GM12872 (cell line): Measurements from ENCODE around the gene LRCH1.

Source experiments
- TF ChIP-seq, protein P1 (sequence below): IDR thresholded peaks from 3 replicates; pipeline ENCODE4 v1.5.1; 2011; ENCODE audit warnings: low read depth, mild to moderate bottlenecking, low read length, moderate library complexity; ENCODE audit not compliant: insufficient read depth

The LRCH1 gene

GRCh38 chr13:46562152-46562551 is 9.2 kb downstream of the LRCH1 start:
- TF ChIP-seq, protein P1, sequence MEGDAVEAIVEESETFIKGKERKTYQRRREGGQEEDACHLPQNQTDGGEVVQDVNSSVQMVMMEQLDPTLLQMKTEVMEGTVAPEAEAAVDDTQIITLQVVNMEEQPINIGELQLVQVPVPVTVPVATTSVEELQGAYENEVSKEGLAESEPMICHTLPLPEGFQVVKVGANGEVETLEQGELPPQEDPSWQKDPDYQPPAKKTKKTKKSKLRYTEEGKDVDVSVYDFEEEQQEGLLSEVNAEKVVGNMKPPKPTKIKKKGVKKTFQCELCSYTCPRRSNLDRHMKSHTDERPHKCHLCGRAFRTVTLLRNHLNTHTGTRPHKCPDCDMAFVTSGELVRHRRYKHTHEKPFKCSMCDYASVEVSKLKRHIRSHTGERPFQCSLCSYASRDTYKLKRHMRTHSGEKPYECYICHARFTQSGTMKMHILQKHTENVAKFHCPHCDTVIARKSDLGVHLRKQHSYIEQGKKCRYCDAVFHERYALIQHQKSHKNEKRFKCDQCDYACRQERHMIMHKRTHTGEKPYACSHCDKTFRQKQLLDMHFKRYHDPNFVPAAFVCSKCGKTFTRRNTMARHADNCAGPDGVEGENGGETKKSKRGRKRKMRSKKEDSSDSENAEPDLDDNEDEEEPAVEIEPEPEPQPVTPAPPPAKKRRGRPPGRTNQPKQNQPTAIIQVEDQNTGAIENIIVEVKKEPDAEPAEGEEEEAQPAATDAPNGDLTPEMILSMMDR, result no peak

GRCh38 chr13:46562581-46562980 is 9.6 kb downstream of the LRCH1 start:
- TF ChIP-seq, protein P1, result no peak

DNA sequence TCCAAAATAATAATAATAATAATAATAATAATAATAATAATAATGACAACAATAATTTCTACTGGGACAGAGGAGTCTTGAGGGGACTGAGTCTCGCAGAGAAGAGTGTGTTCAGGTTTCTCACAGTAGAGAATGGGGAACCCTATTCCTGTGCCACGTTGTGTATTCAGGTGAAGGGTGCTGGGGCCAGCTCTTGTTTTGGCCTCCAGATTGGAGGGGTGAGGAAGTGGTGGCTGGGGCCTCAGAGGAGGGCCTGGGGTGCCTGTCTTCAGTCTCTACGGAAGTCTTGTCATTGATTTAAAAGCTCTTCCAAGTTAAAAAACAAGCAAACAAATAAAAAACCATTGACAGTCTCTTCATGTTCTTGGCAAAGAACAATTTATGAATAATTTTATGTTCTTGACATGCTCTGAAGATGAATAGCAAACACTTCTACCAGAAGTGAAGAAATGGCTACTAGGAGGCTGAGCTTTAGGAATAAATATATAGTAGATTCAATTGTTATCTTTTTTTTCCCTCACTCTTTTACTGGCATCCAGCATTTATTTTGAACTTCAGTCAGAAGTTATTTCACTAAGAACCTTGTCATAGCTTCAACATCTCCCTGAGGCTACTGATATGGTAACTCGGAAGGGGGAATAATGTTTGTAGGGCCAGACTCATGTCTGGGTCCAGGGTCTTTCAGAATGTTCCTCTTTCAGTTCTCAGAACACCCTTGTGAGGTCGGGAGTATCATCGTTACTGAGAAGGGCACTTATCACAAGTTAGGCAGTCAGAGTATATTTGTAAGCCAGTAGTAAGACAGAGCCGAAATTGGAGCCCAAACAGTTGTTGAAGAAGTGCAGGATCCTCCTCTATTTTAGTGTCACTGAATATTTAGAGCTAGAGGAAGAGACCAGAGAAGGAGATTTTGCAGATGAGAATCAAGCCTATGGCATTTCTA is 13.1 kb downstream of the LRCH1 start:
- TF ChIP-seq, protein P1, result no peak

- TF ChIP-seq, protein P1, result no peak
Measured at GRCh38 chr13:46567671-46568070, 14.7 kb downstream of the LRCH1 start.

DNA sequence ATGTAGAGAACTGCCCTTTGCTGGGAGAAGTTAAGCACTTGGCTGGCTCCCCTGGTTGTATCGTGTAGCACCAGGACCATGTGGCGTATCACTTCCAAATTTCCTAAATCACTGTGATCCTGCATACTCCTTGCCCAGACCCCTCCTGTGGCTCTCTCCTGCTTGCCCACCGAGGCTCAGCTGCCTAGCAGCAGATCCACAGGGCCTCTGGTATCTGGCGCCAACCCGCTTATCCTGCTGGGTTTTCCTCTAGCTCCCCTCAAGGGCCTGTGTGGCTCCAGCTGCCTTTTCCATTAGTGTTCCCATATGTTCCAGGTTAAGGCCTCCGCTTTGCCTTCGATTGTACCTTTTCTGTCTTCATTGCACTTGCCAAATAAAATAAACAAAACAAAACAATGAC is 16.5 kb downstream of the LRCH1 start:
- TF ChIP-seq, protein P1, result no peak

DNA sequence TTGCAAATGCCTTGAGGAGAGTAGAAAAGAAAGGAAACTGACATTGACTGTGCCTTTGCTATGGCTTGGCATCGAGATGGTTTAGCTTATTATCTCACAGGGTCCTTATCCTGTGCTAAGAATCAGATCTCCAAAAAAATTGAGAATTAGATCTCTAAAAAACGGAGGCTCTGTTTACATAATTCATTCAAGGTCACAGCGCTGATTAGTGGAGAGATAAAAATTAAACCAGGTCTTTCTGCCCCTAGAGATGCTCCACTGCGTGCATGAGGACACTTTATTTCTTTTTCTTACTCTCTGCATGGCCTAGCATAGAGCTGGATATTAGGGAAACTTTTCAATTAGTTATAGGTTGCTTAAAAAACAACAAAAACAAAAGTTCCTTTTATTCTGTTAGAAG is 17.3 kb downstream of the LRCH1 start:
- TF ChIP-seq, protein P1, result no peak

GRCh38 chr13:46571189-46571908 is 18.4 kb downstream of the LRCH1 start:
- TF ChIP-seq, protein P1, result no peak
